GM23338 (cell line): ENCODE data around the gene PGA3. TPM values are rescaled to one million over a fixed set of nuclear protein-coding genes. Genes with fewer than 3 reads are reported as not detected.

ENCODE experiments used
- ATAC-seq: fragments of 200-7000 bp; cut with Tn5 transposase; 3 replicates; pipeline ENCODE4 v1.9.1; 2020
- DNase-seq: peaks from one replicate; pipeline ENCODE4 v3.0.0-alpha.2; 2015; ENCODE audit warnings: low spot score
- H2AFZ ChIP-seq: fragments of 200-600 bp; sonication (generic); 2 replicates; pipeline ENCODE4 v1.8.0; 2016; ENCODE audit warnings: antibody characterized with exemption, mild to moderate bottlenecking, moderate library complexity
- H3F3A ChIP-seq: fragments of 200-600 bp; sonication (generic); replicated peaks from 2 replicates; pipeline ENCODE4 v1.8.0; 2017; ENCODE audit warnings: antibody characterized with exemption, mixed run types, low read depth
- H3K27ac ChIP-seq: fragments of 200-600 bp; sonication (generic); 2 replicates; pipeline ENCODE4 v1.6.1; 2016; ENCODE audit warnings: low read depth
- H3K27me3 ChIP-seq: fragments of 200-600 bp; sonication (generic); 2 replicates; pipeline ENCODE4 v1.8.0; 2016; ENCODE audit warnings: mild to moderate bottlenecking, mixed run types, moderate library complexity; ENCODE audit not compliant: insufficient read depth
- H3K36me3 ChIP-seq: fragments of 200-600 bp; sonication (generic); 2 replicates; pipeline ENCODE4 v1.8.0; 2016; ENCODE audit warnings: mild to moderate bottlenecking; ENCODE audit not compliant: insufficient read depth
- H3K4me1 ChIP-seq: fragments of 200-600 bp; sonication (generic); 2 replicates; pipeline ENCODE4 v1.8.0; 2016; ENCODE audit warnings: mild to moderate bottlenecking, moderate library complexity; ENCODE audit not compliant: insufficient read depth
- H3K4me2 ChIP-seq: fragments of 200-600 bp; sonication (generic); 2 replicates; pipeline ENCODE4 v1.7.1; 2017; ENCODE audit warnings: mixed run types
- H3K4me3 ChIP-seq: fragments of 200-600 bp; sonication (generic); 2 replicates; pipeline ENCODE4 v1.6.1; 2016; ENCODE audit warnings: mixed run types
- H3K79me2 ChIP-seq: fragments of 200-600 bp; sonication (generic); replicated peaks from 2 replicates; pipeline ENCODE4 v1.8.0; 2017; ENCODE audit warnings: mild to moderate bottlenecking; ENCODE audit not compliant: insufficient read depth
- H3K9me2 ChIP-seq: fragments of 200-600 bp; sonication (generic); 2 replicates; pipeline ENCODE4 v1.8.0; 2017; ENCODE audit not compliant: insufficient read depth
- H4K20me1 ChIP-seq: fragments of 200-600 bp; sonication (generic); replicated peaks from 2 replicates; pipeline ENCODE4 v1.8.0; 2017; ENCODE audit warnings: mild to moderate bottlenecking; ENCODE audit not compliant: insufficient read depth
- H3K27ac Mint-ChIP-seq: 2 replicates; pipeline ENCODE4 v1.8.0; 2020; ENCODE audit warnings: inconsistent platforms, mild to moderate bottlenecking, moderate library complexity, mixed read lengths
- H3K27me3 Mint-ChIP-seq: 3 replicates; pipeline ENCODE4 v1.8.0; 2022; ENCODE audit warnings: low read depth, mild to moderate bottlenecking, moderate library complexity, mixed read lengths, inconsistent platforms; ENCODE audit not compliant: insufficient read depth, poor library complexity
- H3K36me3 Mint-ChIP-seq: 3 replicates; pipeline ENCODE4 v1.8.0; 2021; ENCODE audit warnings: low read depth, mild to moderate bottlenecking, inconsistent platforms, moderate library complexity, mixed read lengths
- H3K4me1 Mint-ChIP-seq: 3 replicates; pipeline ENCODE4 v1.8.0; 2020; ENCODE audit warnings: mild to moderate bottlenecking, inconsistent platforms, mixed read lengths
- H3K4me3 Mint-ChIP-seq: 3 replicates; pipeline ENCODE4 v1.8.0; 2021; ENCODE audit warnings: moderate library complexity, mild to moderate bottlenecking, inconsistent platforms, mixed read lengths
- H3K9me3 Mint-ChIP-seq: 3 replicates; pipeline ENCODE4 v1.8.0; 2020; ENCODE audit warnings: moderate library complexity, mild to moderate bottlenecking, inconsistent platforms, mixed read lengths
- CREB1 ChIP-seq: fragments of 250-450 bp; sonication (Bioruptor Pico); IDR thresholded peaks from 2 replicates; pipeline ENCODE4 v1.5.0; 2020; ENCODE audit warnings: low read depth, mild to moderate bottlenecking, moderate library complexity
- CTCF ChIP-seq, 2 experiments: fragments of 200-600 bp in 1 of 2; sonication (generic) in 1 of 2; conservative IDR thresholded peaks; 2 replicates each; pipeline versions ENCODE4 v1.5.1 to v1.6.1; 2016 to 2017; ENCODE audit warnings: antibody characterized with exemption in 2 of 2, low read depth in 2 of 2, mild to moderate bottlenecking in 2 of 2, moderate library complexity in 1 of 2
- ETS1 ChIP-seq: IDR thresholded peaks from 2 replicates; pipeline ENCODE4 v1.6.1; 2016; ENCODE audit warnings: antibody characterized with exemption
- EZH2 ChIP-seq: fragments of 200-600 bp; sonication (generic); IDR thresholded peaks from one replicate; pipeline ENCODE4 v1.8.0; 2017; ENCODE audit warnings: antibody characterized with exemption, mild to moderate bottlenecking, low read depth; ENCODE audit not compliant: unreplicated experiment
- EZH2phosphoT487 ChIP-seq: fragments of 200-600 bp; sonication (generic); IDR thresholded peaks from one replicate; pipeline ENCODE4 v1.8.1; 2018; ENCODE audit warnings: antibody characterized with exemption; ENCODE audit not compliant: unreplicated experiment
- JUNB ChIP-seq: IDR thresholded peaks from one replicate; pipeline ENCODE4 v1.6.1; 2016; ENCODE audit warnings: antibody characterized with exemption; ENCODE audit not compliant: unreplicated experiment
- NANOG ChIP-seq: IDR thresholded peaks from 2 replicates; pipeline ENCODE4 v1.6.1; 2016; ENCODE audit warnings: antibody characterized with exemption, borderline replicate concordance
- POLR2AphosphoS5 ChIP-seq: IDR thresholded peaks from 2 replicates; pipeline ENCODE4 v1.6.1; 2016; ENCODE audit warnings: antibody characterized with exemption, low read depth
- REST ChIP-seq: IDR thresholded peaks from one replicate; pipeline ENCODE4 v1.6.1; 2018; ENCODE audit warnings: antibody characterized with exemption; ENCODE audit not compliant: unreplicated experiment
- STAT1 ChIP-seq: IDR thresholded peaks from one replicate; pipeline ENCODE4 v1.6.1; 2016; ENCODE audit warnings: antibody characterized with exemption; ENCODE audit not compliant: unreplicated experiment
- ZNF114 ChIP-seq: fragments of 250-450 bp; sonication (Bioruptor Pico); IDR thresholded peaks from 2 replicates; pipeline ENCODE4 v1.5.0; 2020; ENCODE audit warnings: mild to moderate bottlenecking, moderate library complexity
- ZNF331 ChIP-seq: fragments of 250-450 bp; sonication (Bioruptor Pico); IDR thresholded peaks from 2 replicates; pipeline ENCODE4 v1.5.0; 2020; ENCODE audit warnings: low read depth, mild to moderate bottlenecking, moderate library complexity
- polyA plus RNA-seq: library from polyadenylated mRNA; unstranded; fragments of >200 nt; fragmentation: Nextera tagmentation; extraction: Ambion mirVana; gene quantifications from 2 replicates; pipeline ENCODE4 v1.2.1, GENCODE V29; 2016
- total RNA-seq: library from RNA; depleted of rRNA; stranded (reverse); fragments of >200 nt; shearing (Covaris generic); gene quantifications from 2 replicates; pipeline ENCODE4 v1.2.3, GENCODE V29; 2014

The PGA3 gene
- total and polyA plus RNA-seq, 2 experiments from 2014 or later = 0.37 TPM; not detected in 1

- no peak for TF ChIP-seq CTCF (conservative IDR thresholded peaks at IDR 0.05; ENCODE audit: low read depth in 2 of 2)
- no peak for TF ChIP-seq ZNF331 (CRISPR knock-in tag)
- no peak for TF ChIP-seq ETS1
Measured at GRCh38 chr11:61194169-61194671, 9.1 kb upstream of the PGA3 start (continued).

GRCh38 chr11:61194981-61195695, 8.2 kb upstream of the PGA3 start:
- Histone ChIP-seq H4K20me1 (no peaks in the 10 kb centered on the region), H3F3A (no peaks in the 10 kb centered on the region), H3K27ac (no peak overlapping the region), H3K36me3 (no peaks in the 10 kb centered on the region), H3K4me2 (no peak overlapping the region), H3K4me1 (no peaks in the 10 kb centered on the region), H3K4me3 (no peak overlapping the region), H3K9me2 (no peaks in the 10 kb centered on the region), H2AFZ (peak overlapping the region; percentile 56; the same call in 1 of the 2 replicates), H3K27me3 (no peaks in the 10 kb centered on the region), H3K79me2 (no peaks in the 10 kb centered on the region)
- Mint-ChIP-seq H3K4me1 (peaks cover 2% of the 10 kb centered on the region; the same call in 1 of the 3 replicates), H3K36me3 (no peaks in the 10 kb centered on the region), H3K9me3 (peaks cover 9% of the 10 kb centered on the region; the same call in 2 of the 3 replicates), H3K27me3 (peaks cover 9% of the 10 kb centered on the region), H3K4me3 (no peak overlapping the region), H3K27ac (no peak overlapping the region)
- DNase-seq (no peak), ATAC-seq (no peak)
- no peak for TF ChIP-seq ZNF331 (CRISPR knock-in tag)
- TF ChIP-seq STAT1 = no peak
- no peak for TF ChIP-seq NANOG
- TF ChIP-seq JUNB = no peak
- no peak for TF ChIP-seq EZH2
- no peak for TF ChIP-seq EZH2phosphoT487
- TF ChIP-seq ETS1 = no peak
- TF ChIP-seq CREB1 = no peak
- TF ChIP-seq CTCF (conservative IDR thresholded peaks at IDR 0.05; ENCODE audit: low read depth in 2 of 2) = no peak
- no peak for TF ChIP-seq REST
- TF ChIP-seq POLR2AphosphoS5 = no peak
- no peak for TF ChIP-seq ZNF114
